Gastrocnemius medialis (tissue), 4 donors: ENCODE results near the gene EPX.

Experiments used
- POLR2A ChIP-seq, 2 donors: fragments of 450-650 bp; IDR thresholded peaks; one replicate each; pipeline ENCODE4 v1.6.1; 2017; ENCODE audit warnings: antibody characterized with exemption in 2 of 2, mild to moderate bottlenecking in 2 of 2, moderate library complexity in 2 of 2
- TF ChIP-seq, protein P1 (sequence below), 5 experiments: fragments of 450-650 bp in 3 of 5; fragments of 200-600 bp in 2 of 5; sonication (generic) in 2 of 5; IDR thresholded peaks in 4 of 5; conservative IDR thresholded peaks in 1 of 5; 1 replicate in 4 of 5; 2 replicates in 1 of 5; pipeline ENCODE4 v1.5.1; 2016 to 2019; ENCODE audit warnings: antibody characterized with exemption in 5 of 5, mild to moderate bottlenecking in 3 of 5, moderate library complexity in 3 of 5

DNA sequence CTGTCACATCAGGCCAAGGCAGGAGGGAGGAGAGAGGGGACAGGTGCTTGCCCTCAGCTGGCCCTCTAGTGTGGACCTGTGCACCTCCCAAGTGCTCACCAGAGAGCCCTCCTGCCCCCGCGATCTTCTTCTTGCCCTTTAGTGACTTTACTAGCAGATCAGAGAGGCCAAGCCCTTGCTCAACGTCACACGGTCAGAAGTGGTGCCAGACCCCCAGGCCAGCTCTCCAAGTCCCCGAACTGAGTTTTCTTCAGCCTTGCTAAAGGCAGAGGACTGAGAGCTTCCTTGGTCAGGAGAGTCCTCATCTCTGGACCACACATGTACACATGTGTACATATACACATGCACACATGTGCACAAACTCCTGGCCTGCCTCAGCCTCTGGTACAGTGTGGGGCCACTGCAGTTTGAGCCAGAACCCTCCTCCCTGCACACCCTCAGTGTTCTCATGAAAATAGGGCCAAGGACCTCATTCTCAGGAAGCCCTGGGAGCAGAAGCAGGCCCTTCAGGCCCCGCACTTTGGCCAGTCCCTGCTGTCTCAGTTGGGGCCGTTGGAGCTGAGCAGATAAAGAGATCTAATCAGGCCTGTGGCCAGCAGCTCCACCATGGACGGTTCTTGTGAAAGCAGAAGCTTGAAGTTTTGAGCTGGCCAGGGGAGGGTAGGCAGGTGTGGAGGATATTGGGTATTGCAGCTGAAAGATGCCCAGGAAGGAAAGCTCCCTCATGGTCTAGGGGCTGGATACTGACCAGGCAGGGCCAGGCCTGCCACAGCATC, 7.4 kb upstream of the EPX start:
- TF ChIP-seq, protein P1, sequence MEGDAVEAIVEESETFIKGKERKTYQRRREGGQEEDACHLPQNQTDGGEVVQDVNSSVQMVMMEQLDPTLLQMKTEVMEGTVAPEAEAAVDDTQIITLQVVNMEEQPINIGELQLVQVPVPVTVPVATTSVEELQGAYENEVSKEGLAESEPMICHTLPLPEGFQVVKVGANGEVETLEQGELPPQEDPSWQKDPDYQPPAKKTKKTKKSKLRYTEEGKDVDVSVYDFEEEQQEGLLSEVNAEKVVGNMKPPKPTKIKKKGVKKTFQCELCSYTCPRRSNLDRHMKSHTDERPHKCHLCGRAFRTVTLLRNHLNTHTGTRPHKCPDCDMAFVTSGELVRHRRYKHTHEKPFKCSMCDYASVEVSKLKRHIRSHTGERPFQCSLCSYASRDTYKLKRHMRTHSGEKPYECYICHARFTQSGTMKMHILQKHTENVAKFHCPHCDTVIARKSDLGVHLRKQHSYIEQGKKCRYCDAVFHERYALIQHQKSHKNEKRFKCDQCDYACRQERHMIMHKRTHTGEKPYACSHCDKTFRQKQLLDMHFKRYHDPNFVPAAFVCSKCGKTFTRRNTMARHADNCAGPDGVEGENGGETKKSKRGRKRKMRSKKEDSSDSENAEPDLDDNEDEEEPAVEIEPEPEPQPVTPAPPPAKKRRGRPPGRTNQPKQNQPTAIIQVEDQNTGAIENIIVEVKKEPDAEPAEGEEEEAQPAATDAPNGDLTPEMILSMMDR (IDR thresholded peaks at IDR 0.05 in 4 of 5, conservative IDR thresholded peaks at IDR 0.05 in 1 of 5), result no peak
- no peak for TF ChIP-seq POLR2A (IDR thresholded peaks at IDR 0.05)
